ENCODE results near the gene ANO8.

DNA sequence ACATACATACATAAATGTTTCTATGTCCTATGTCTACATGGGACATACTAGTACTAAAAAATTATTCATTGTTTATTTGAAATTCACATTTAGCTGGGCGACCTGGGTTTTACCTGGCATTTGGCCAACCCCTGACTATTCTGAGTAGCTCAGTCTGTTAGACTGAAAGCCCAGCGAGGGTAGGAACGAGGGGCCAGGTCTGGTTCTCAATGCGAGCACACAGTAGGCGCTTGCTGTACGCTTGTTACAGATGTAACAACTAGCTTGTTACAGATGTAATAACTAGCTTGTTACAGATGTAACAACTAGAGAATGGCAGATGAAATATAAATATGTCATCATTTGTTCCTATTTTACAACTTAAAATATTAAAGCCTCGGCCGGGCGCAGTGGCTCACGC is 920 bp upstream of the ANO8 start:
- TF ChIP-seq, protein P1, sequence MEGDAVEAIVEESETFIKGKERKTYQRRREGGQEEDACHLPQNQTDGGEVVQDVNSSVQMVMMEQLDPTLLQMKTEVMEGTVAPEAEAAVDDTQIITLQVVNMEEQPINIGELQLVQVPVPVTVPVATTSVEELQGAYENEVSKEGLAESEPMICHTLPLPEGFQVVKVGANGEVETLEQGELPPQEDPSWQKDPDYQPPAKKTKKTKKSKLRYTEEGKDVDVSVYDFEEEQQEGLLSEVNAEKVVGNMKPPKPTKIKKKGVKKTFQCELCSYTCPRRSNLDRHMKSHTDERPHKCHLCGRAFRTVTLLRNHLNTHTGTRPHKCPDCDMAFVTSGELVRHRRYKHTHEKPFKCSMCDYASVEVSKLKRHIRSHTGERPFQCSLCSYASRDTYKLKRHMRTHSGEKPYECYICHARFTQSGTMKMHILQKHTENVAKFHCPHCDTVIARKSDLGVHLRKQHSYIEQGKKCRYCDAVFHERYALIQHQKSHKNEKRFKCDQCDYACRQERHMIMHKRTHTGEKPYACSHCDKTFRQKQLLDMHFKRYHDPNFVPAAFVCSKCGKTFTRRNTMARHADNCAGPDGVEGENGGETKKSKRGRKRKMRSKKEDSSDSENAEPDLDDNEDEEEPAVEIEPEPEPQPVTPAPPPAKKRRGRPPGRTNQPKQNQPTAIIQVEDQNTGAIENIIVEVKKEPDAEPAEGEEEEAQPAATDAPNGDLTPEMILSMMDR (conservative IDR thresholded peaks at IDR 0.05; ENCODE audit: low read depth in 2 of 2): no peak
- TF ChIP-seq EZH2 (IDR thresholded peaks at IDR 0.05; ENCODE audit: low read depth, unreplicated experiment) (no peak), POLR2AphosphoS5 (IDR thresholded peaks at IDR 0.05; ENCODE audit: low read depth) (no peak), NANOG (IDR thresholded peaks at IDR 0.05; ENCODE audit: borderline replicate concordance) (no peak), JUNB (IDR thresholded peaks at IDR 0.05; ENCODE audit: unreplicated experiment) (no peak), EZH2phosphoT487 (IDR thresholded peaks at IDR 0.05; ENCODE audit: unreplicated experiment) (no peak)
- TF ChIP-seq, protein P2, sequence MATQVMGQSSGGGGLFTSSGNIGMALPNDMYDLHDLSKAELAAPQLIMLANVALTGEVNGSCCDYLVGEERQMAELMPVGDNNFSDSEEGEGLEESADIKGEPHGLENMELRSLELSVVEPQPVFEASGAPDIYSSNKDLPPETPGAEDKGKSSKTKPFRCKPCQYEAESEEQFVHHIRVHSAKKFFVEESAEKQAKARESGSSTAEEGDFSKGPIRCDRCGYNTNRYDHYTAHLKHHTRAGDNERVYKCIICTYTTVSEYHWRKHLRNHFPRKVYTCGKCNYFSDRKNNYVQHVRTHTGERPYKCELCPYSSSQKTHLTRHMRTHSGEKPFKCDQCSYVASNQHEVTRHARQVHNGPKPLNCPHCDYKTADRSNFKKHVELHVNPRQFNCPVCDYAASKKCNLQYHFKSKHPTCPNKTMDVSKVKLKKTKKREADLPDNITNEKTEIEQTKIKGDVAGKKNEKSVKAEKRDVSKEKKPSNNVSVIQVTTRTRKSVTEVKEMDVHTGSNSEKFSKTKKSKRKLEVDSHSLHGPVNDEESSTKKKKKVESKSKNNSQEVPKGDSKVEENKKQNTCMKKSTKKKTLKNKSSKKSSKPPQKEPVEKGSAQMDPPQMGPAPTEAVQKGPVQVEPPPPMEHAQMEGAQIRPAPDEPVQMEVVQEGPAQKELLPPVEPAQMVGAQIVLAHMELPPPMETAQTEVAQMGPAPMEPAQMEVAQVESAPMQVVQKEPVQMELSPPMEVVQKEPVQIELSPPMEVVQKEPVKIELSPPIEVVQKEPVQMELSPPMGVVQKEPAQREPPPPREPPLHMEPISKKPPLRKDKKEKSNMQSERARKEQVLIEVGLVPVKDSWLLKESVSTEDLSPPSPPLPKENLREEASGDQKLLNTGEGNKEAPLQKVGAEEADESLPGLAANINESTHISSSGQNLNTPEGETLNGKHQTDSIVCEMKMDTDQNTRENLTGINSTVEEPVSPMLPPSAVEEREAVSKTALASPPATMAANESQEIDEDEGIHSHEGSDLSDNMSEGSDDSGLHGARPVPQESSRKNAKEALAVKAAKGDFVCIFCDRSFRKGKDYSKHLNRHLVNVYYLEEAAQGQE (IDR thresholded peaks at IDR 0.05; ENCODE audit: unreplicated experiment): no peak
